NCI-H187 (cell line): ENCODE results near the gene AP5B1.

Experiments
- DNase-seq, 2 experiments: peaks; one replicate each; lab custom pipeline; 2025; lab: John Stamatoyannopoulos, UW

AP5B1 gene

GRCh38 chr11:65780770-65781151 is at the start of gene AP5B1:
TSS of gene AP5B1 (minus strand) at chr11:65780976. CDS start at chr11:65780591, 385 bp downstream.
- DNase-seq, result peak in 1 of 2 experiments; percentile 30

- no peak for DNase-seq
Measured at GRCh38 chr11:65829459-65829858, 48.7 kb upstream of the AP5B1 start.

GRCh38 chr11:65826984-65827735 is 46.4 kb upstream of the AP5B1 start:
- no peak for DNase-seq

GRCh38 chr11:65822776-65823528 is 42.2 kb upstream of the AP5B1 start:
- no peak for DNase-seq

- DNase-seq, result no peak
Measured at GRCh38 chr11:65821107-65821506, 40.3 kb upstream of the AP5B1 start.

- DNase-seq, result peak; percentile 37 to 80
Measured at GRCh38 chr11:65817835-65818680, 37.3 kb upstream of the AP5B1 start.

GRCh38 chr11:65817312-65817834 is 36.6 kb upstream of the AP5B1 start:
- no peak for DNase-seq

- DNase-seq, result no peak
Measured at GRCh38 chr11:65816696-65817095, 35.9 kb upstream of the AP5B1 start.

- DNase-seq, result no peak
Measured at GRCh38 chr11:65814986-65815565, 34.3 kb upstream of the AP5B1 start.

- DNase-seq, result no peak
Measured at GRCh38 chr11:65814131-65814985, 33.6 kb upstream of the AP5B1 start.

- no peak for DNase-seq
Measured at GRCh38 chr11:65811764-65812475, 31.1 kb upstream of the AP5B1 start.

GRCh38 chr11:65810046-65810868 is 29.5 kb upstream of the AP5B1 start:
- no peak for DNase-seq

GRCh38 chr11:65809496-65809895 is 28.7 kb upstream of the AP5B1 start:
- DNase-seq, result no peak

- DNase-seq, result no peak
Measured at GRCh38 chr11:65808744-65809341, 28.1 kb upstream of the AP5B1 start.

- no peak for DNase-seq
Measured at GRCh38 chr11:65806979-65807378, 26.2 kb upstream of the AP5B1 start.

GRCh38 chr11:65803797-65804492 is 23.2 kb upstream of the AP5B1 start:
- no peak for DNase-seq

- no peak for DNase-seq
Measured at GRCh38 chr11:65802841-65803240, 22.1 kb upstream of the AP5B1 start.
